A673 (cell line): ENCODE data around the gene LHPP. TPM values are rescaled to one million over a fixed set of nuclear protein-coding genes. Genes with fewer than 3 reads are reported as not detected.

Source experiments
- BruUV-seq: library from RNA; stranded (reverse); fragments of 400-500 nt; replicated peaks from 2 replicates; lab custom pipeline; 2021; lab: Mats Ljungman, UMichigan
- CTCF ChIA-PET: fragments of 300-600 bp; sonication (Branson Sonifier 250); formaldehyde crosslinking; loops from one replicate; lab custom pipeline; 2022; ENCODE audit warnings: antibody characterized with exemption; lab: Charles Lee
- POLR2A ChIA-PET: fragments of 300-600 bp; sonication (Branson Sonifier 250); formaldehyde crosslinking; loops from one replicate; lab custom pipeline; 2022; ENCODE audit warnings: antibody characterized with exemption; ENCODE audit not compliant: low non-redundant PET; lab: Charles Lee
- DNase-seq: peaks from one replicate; pipeline ENCODE4 v3.0.0-alpha.2; 2015; ENCODE audit warnings: low spot score
- H3K27ac ChIP-seq: fragments of 200-600 bp; sonication (generic); 2 replicates; pipeline ENCODE4 v1.5.1; 2016; ENCODE audit warnings: mixed run types, low read depth, mild to moderate bottlenecking, mixed read lengths, antibody characterized with exemption, low read length; ENCODE audit not compliant: poor library complexity, severe bottlenecking
- H3K27me3 ChIP-seq: fragments of 200-600 bp; sonication (generic); replicated peaks from 2 replicates; pipeline ENCODE4 v1.6.1; 2017; ENCODE audit warnings: mixed run types, low read depth, mild to moderate bottlenecking, mixed read lengths, antibody characterized with exemption, low read length; ENCODE audit not compliant: insufficient read depth, poor library complexity
- H3K36me3 ChIP-seq: fragments of 200-600 bp; sonication (generic); 2 replicates; pipeline ENCODE4 v1.6.1; 2016; ENCODE audit warnings: mixed run types, mild to moderate bottlenecking, mixed read lengths, antibody characterized with exemption, low read length; ENCODE audit not compliant: insufficient read depth, poor library complexity, severe bottlenecking
- H3K4me1 ChIP-seq: fragments of 200-600 bp; sonication (generic); 2 replicates; pipeline ENCODE4 v1.6.1; 2017; ENCODE audit warnings: mixed run types, mild to moderate bottlenecking, mixed read lengths, antibody characterized with exemption, low read length; ENCODE audit not compliant: insufficient read depth, poor library complexity, severe bottlenecking
- H3K4me3 ChIP-seq: fragments of 200-600 bp; sonication (generic); 2 replicates; pipeline ENCODE4 v1.5.1; 2016; ENCODE audit warnings: low read depth, mixed run types, mild to moderate bottlenecking, mixed read lengths, low read length; ENCODE audit not compliant: poor library complexity, severe bottlenecking
- H3K9me3 ChIP-seq: fragments of 200-600 bp; sonication (generic); 2 replicates; pipeline ENCODE4 v1.6.1; 2016; ENCODE audit warnings: mixed run types, low read depth, mild to moderate bottlenecking, mixed read lengths, antibody characterized with exemption, low read length; ENCODE audit not compliant: poor library complexity, severe bottlenecking
- EZH2 ChIP-seq: fragments of 200-600 bp; sonication (generic); IDR thresholded peaks from 2 replicates; pipeline ENCODE4 v1.6.1; 2017; ENCODE audit warnings: borderline replicate concordance, low read depth, mild to moderate bottlenecking, mixed read lengths, antibody characterized with exemption, low read length; ENCODE audit not compliant: poor library complexity, severe bottlenecking
- intact Hi-C: fragments of 100-400 bp; cut with micrococcal nuclease; formaldehyde crosslinking; loops from one replicate; pipeline ENCODE4 v1.10.0; 2022; ENCODE audit not compliant: unreplicated experiment
- total RNA-seq: library from RNA; stranded (reverse); gene quantifications from 2 replicates; pipeline ENCODE4 v1.2.3, GENCODE V29; 2021
- TF ChIP-seq, protein P1 (sequence below): fragments of 300-800, 200-600 bp; sonication (generic); conservative IDR thresholded peaks from 2 replicates; pipeline ENCODE4 v1.5.1; 2017; ENCODE audit warnings: low read depth, mild to moderate bottlenecking, antibody characterized with exemption, low read length, moderate library complexity, mixed read lengths

The LHPP gene
- total RNA-seq, 1 experiment from 2014 or later = 2.3 TPM

DNA sequence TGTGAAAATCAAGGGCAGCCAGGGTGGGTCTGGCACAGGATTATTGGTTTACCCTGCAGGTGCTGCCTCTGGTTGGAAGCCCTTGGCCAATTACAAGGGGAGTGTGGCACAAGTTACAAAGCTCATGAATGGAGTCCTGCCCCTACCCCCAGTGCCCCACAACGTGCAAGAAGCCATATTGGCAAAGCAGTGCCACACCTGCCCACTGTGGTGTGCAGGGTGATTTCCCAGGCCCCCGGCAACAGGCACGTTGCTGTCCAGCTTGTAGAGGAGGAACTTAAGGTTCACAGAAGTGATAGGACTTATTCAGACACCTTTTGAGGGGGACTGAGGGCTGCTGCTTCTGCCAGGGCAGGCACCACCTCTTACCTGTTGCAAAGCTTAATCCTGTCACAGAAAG, 11.4 kb downstream of the LHPP start:
- TF ChIP-seq, protein P1, sequence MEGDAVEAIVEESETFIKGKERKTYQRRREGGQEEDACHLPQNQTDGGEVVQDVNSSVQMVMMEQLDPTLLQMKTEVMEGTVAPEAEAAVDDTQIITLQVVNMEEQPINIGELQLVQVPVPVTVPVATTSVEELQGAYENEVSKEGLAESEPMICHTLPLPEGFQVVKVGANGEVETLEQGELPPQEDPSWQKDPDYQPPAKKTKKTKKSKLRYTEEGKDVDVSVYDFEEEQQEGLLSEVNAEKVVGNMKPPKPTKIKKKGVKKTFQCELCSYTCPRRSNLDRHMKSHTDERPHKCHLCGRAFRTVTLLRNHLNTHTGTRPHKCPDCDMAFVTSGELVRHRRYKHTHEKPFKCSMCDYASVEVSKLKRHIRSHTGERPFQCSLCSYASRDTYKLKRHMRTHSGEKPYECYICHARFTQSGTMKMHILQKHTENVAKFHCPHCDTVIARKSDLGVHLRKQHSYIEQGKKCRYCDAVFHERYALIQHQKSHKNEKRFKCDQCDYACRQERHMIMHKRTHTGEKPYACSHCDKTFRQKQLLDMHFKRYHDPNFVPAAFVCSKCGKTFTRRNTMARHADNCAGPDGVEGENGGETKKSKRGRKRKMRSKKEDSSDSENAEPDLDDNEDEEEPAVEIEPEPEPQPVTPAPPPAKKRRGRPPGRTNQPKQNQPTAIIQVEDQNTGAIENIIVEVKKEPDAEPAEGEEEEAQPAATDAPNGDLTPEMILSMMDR = no peak
- no peak for TF ChIP-seq EZH2
- H3K27ac ChIP-seq = no peak overlapping the region
- no peaks in the 10 kb centered on the region for H3K9me3 ChIP-seq
- CTCF ChIA-PET = no interaction called here
- H3K27me3 ChIP-seq = no peaks in the 10 kb centered on the region
- no peak overlapping the region for H3K4me3 ChIP-seq
- H3K36me3 ChIP-seq = no peaks in the 10 kb centered on the region
- intact Hi-C loops = no loop called here
- POLR2A ChIA-PET = no interaction called here
- no peak for DNase-seq
- BruUV-seq = no TSS peak
- no peaks in the 10 kb centered on the region for H3K4me1 ChIP-seq

DNA sequence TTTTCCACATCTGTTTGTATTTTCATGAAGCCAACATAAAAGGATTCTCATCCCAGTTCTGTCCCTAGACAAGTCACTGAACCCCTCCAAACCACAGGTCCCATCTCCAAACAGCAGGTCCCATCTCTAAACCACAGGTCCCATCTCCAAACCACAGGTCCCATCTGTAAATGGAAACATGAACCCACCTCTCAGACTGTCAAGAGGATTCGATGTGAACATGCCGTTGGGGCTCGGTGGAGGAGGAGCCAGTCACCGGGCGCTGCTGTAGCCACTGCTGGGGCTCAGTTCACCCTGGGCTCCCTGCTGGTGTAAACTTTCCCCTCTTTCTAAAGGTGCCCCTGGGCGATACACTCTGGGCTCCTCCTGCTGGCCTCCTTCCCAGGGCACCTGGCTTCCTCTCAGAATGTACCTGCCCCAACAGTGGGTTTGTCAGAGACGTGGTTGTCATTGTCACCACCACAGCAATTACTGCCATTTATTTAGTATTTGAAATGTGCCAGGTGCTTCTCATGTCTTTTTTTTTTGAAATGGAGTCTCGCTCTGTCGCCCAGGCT, 13.0 kb downstream of the LHPP start:
- no peak for DNase-seq
- ChIA-PET POLR2A (no interaction called here), CTCF (no interaction called here)
- intact Hi-C loops = no loop called here
- no peaks in the 10 kb centered on the region for H3K4me1 ChIP-seq
- TF ChIP-seq EZH2 = no peak
- TF ChIP-seq, protein P1 = no peak
- no peaks in the 10 kb centered on the region for H3K36me3 ChIP-seq
- H3K27me3 ChIP-seq = no peaks in the 10 kb centered on the region
- no peak overlapping the region for H3K27ac ChIP-seq
- H3K9me3 ChIP-seq = no peaks in the 10 kb centered on the region
- BruUV-seq = no TSS peak
- no peak overlapping the region for H3K4me3 ChIP-seq

DNA sequence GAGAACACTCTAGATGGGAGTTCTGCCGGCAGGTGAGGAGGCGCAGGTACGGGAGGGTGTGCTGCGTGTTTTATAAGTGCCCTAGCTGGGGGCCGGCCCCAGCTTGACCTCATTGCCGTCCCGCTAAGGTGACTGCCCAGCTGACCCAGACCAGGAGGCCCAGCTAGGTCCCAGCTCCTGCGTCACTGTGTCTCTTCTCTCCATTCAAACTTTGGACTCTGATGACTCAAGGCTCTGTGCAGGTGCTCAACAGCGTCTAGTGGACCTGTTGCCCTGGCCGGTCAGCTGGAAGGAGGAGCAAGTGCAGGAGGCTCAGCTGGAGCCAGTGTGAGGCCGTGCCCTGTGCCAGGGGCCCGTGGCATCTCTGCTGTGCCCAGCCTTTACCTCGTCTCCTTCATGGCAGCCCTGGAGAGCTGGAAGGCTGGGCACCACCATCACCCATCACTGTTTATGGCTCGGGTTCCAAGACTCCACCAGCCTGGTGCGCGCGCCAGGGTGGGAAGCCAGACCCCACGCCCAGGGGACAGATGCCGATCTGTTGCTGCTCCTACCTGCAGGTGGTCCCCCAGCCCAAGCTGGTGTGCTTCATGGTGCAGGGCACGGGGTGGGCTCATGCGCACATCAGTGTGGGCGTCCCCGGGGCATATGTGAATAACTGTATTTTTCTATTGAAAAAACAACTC, 14.6 kb downstream of the LHPP start:
- ChIA-PET POLR2A (no interaction called here), CTCF (no interaction called here)
- H3K27me3 ChIP-seq = no peaks in the 10 kb centered on the region
- BruUV-seq = no TSS peak
- H3K4me3 ChIP-seq = no peak overlapping the region
- TF ChIP-seq, protein P1 = no peak
- TF ChIP-seq EZH2 = no peak
- H3K9me3 ChIP-seq = no peaks in the 10 kb centered on the region
- no peaks in the 10 kb centered on the region for H3K36me3 ChIP-seq
- H3K27ac ChIP-seq = no peak overlapping the region
- intact Hi-C loops = no loop called here
- no peaks in the 10 kb centered on the region for H3K4me1 ChIP-seq
- DNase-seq = no peak
